Measurements from ENCODE around the gene PPP1R3F.
"Not testable (repeated sequence)": the region's sequence is repeated elsewhere in the genome, so short reads cannot be mapped to it uniquely, and the experiment has no call there.

Gene PPP1R3F

DNA sequence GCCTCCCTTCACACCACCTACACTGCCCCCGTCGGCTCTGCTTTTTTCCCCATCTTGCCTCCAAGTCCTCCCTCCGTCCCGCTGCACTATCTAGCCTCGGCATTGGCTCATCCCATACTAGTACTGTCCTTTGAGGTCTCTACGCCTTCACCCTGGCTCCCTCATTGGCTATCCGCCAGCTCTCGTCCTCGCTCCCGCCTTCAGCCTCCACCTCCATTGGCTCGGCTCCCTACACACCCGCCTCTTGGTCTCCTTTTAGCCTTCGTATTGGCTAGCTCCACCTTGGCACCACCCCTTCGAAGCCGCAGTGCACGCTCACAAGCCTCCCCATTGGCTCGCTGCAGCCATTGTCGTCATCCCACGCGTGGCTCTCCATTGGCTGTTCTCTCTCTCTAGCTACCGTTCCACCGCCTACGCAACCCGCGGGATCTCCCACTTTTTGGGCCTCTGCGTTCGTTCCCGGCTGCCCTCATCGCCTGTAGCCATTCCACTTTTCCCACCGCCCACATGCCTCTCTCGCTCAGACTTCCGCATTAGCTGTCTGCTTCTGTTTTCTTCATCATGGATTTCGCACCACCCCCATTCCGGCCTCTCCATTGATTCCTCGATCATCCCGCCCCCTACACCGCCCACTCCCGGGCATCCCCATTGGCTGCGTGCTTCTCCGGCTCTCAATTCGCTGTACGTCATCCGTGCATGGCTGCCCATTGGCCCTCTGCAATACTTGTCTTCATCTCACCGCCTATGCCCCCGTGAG, 405 bp upstream of the PPP1R3F start:
- peak; percentile 90 for DNase-seq (ENCODE audit: low read depth, low spot score)
- H3K27ac ChIP-seq: peak overlapping the region; percentile 85

DNA sequence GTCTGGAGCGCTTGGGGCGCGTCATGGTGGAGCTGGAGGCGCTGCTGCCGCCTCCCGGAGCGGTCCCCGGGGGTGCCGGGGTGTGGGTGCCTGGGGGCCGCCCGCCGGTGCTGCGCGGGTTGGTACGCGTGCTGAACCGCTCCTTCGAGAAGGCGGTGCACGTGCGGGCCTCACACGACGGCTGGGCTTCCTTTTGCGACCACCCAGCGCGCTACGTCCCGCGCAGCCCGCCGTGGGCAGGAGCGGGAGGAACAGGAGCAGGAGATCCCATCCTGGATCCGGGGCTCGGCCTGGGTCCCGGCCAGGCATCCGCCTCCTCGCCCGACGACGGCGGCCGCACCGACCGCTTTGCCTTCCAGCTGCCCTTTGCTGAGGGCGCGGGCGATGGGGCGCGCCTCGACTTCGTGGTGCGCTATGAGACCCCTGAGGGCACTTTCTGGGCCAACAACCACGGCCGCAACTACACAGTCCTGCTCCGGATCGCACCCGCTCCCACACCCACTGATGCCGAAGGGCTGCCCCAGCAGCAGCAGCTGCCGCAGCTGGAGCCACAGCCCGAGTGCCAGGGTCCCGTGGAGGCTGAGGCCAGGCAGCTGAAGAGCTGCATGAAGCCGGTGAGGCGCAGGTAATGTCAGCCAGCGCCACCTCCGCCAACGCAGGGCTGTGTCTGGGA, 792 bp downstream of the PPP1R3F start:
- no peak for DNase-seq (ENCODE audit: low read depth, low spot score)
- H3K27ac ChIP-seq: peak overlapping the region; percentile 85

DNA sequence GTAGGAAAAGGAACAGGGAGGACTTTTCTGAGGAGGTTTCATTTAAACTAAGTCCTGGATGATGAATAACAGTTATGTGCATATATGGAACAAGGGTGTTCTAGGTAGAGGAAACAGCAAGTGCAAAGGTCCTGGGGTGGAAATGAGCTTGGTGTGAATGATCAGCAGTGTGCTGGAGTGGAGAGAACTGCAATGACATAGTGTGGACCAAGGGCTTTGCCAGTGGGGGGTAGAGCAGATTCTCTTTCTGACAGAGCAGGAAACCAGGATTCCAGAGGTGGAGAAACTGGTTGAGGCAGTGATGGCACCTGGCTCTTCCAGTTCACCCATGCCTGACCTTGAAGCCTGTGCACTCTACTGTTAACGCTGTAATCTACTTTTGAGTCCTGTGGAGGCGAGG, 1.7 kb downstream of the PPP1R3F start:
- no peak overlapping the region for H3K27ac ChIP-seq
- DNase-seq (ENCODE audit: low read depth, low spot score): no peak

DNA sequence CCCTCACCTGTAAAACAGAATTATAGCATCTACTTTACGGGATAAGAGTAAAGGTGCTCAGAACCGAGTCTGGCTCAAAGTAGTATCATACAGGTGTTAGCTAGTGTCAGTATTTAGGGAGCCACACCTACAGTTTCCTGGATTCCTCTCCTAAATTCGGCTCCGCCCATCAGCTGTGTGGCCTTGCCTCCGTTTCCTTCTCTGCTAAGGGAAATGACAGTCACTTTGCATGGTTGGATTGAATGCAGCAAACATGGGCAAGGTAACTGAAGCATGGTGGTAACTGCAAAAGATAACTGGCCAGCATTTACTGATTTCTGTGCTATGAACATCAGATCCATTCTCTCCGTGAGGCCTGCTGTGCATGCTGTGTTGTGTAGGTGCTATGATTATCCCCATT, 2.8 kb downstream of the PPP1R3F start:
- no peak for DNase-seq (ENCODE audit: low read depth, low spot score)
- no peak overlapping the region for H3K27ac ChIP-seq

DNA sequence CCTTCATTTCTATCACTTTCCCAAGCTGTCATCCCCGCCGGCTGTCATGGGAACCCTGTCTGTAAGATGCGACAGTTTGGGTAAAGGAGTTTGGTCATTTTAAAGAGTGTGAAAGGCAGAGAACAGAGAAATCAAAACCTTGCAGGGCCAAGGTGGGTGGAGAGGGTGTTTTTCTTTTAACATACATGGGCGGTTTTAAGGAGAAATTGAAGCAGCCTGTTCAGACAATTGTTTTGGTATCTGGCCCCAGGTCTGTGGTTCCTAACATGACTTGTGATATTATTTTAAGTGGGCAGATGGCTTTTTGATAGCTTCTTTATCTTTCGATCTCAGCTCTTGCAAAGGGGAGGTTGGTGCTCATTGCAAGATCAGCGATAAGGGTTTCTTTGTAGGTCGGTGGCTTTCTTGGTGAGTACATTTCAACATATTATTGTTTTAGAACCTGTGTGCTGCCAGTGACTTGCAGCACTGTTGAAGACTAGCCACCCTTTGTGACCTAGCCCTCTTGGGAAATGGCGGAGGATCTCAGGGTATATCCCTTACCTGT, 3.7 kb downstream of the PPP1R3F start:
- DNase-seq (ENCODE audit: low read depth, low spot score): no peak
- H3K27ac ChIP-seq: no peak overlapping the region

DNA sequence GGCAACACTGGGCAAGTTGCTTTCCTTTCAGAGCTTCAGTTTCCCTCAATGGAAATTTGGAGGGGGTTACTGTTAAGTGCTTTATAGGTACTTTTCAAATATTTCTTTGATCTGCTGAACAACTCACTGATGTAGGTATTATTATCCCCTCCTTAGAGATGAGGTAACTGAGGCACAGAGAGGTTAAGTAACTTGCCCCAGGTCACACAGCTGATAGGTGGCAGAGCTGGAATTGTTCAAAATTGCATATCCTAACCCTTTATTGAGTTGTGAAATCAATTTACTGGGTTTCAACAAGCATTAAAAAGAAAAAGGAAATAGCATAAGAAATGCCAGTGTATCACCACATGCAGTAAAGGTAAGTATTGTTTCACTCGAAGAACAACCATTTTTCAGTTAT, 6.6 kb downstream of the PPP1R3F start:
- DNase-seq (ENCODE audit: low read depth, low spot score): no peak
- no peak overlapping the region for H3K27ac ChIP-seq

DNA sequence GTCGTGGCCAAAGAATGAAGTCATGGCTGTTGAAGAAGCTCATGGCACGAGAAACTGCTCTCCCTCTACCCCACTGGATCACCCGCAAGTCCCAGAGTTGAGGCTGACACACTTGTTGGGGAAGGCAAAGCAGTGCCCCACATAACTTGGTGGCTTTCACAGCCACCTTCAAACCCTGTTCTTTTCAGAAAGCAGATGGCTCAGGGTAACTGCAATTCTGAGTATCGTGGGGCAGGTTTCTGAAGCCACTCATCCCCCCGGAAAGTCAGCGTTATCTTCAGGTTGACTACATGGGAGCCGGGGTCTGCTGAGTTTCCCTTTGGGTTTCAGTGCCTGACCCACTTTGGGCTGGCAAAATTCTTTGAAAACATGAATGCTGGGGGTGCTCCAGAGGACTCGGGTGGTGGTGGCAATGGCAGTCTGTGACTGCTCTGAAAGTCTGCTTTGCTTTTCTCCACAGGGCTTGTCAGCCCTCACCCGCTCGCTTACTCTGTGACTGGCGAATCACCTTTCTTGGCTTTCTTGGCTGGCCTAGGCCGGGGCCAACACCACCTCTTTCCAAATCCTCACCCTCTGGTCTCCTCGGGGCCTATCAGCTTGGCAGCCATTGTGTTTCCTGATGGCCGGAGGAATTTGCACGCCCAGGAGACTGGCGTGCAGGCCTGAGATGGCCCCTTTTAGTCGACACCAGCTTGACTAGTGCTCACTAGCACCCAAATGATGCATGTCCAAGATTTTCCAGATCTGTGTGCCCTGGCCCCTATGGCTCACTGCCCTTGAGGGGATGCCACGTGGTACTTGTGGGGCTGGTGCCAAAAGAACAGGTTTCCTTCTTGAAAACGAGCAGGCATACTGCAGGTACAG, 7.3 kb downstream of the PPP1R3F start:
- DNase-seq (ENCODE audit: low read depth, low spot score): no peak
- no peak overlapping the region for H3K27ac ChIP-seq

DNA sequence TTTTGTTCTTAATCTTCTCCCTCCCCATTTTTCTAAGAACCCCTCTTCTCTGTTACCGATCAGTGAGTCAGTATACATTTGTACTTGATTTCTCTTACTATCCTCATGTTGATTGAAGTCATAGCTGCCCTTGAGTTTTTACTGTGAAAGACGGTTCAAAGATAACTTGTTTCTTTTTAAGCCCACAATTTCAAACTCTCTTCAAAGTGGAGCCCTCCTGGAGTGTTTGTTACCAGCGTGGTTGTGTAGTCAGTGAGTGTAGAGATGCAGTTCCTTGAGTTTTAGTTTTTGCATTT, 7.9 kb downstream of the PPP1R3F start:
- no peak for DNase-seq (ENCODE audit: low read depth, low spot score)
- H3K27ac ChIP-seq: no peak overlapping the region

DNA sequence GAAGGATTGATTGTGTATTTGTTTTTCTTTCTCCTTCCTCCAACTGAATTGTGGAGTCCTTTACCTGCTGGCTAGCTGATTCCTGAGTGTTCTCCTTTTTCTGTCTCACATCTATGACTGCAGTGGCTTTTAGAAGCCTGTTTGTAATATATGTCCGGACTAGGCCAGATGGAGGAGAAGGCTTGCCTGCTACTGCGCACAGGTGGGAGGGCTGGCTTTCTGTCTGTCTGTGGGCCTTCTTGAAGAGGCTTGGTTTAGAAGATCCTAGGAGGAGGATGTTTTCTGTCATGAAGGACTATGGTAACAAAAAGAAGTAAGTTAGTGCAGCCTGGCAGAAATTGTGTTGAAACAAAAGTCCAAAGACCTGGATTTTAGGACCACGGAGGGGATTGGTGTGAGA, 8.5 kb downstream of the PPP1R3F start:
- no peak overlapping the region for H3K27ac ChIP-seq
- DNase-seq (ENCODE audit: low read depth, low spot score): no peak

DNA sequence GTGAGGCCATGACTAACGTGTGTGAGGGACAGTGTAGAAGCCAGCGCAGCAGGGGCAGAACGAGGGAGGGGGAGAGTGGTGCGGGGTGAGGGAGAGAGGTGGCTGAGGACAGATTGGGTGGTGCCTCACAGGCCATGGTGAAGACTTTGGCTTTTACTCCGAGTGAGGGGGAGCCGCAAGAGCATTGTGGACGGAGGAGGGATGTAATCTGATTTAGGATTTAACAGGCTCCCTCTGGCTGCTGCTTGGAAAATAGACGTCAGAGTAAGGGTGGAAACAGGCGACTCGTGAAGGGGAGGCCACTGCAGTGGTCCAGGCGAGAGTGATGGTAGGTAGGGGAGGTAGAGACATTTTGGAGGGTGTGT, 13.0 kb downstream of the PPP1R3F start:
- no peak overlapping the region for H3K27ac ChIP-seq
- DNase-seq (ENCODE audit: low read depth, low spot score): no peak

DNA sequence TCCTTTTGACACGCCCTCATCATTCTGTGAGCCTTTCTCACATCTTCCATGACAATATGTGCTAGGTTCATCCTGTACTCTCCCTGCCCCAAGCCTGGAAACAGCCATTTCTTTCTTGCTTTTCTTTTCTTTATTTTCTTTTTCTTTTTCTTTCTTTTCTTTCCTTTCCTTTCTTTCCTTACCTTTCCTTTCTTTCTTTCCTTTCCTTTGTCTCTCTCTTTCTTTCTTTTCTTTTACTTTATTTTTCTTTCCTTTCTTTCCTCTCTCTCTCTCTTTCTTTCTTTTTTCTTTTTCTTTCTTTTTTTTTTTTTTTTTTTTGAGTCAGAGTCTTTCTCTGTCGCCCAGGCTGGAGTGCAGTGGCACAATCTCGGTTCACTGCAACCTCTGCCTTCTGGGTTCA, 14.6 kb downstream of the PPP1R3F start:
- no peak for DNase-seq (ENCODE audit: low read depth, low spot score)

DNA sequence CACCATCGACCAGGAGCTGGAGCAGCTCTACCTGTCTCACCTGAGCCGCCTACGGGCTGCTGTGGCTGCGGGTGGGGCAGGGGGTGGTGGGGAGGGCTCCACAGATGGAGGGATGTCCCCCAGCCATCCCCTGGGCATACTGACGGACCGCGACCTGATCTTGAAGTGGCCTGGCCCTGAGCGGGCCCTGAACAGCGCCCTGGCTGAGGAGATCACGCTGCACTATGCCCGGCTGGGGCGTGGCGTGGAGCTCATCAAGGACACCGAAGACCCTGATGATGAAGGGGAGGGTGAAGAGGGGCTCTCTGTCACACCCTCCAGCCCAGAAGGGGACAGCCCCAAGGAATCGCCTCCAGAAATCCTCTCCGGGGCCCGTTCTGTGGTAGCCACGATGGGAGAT, 16.5 kb downstream of the PPP1R3F start:
- H3K27ac ChIP-seq: no peak overlapping the region
- no peak for DNase-seq (ENCODE audit: low read depth, low spot score)

More for the DNA sequence above, 14.6 kb downstream of the PPP1R3F start:
- H3K27ac ChIP-seq: no peak overlapping the region

DNA sequence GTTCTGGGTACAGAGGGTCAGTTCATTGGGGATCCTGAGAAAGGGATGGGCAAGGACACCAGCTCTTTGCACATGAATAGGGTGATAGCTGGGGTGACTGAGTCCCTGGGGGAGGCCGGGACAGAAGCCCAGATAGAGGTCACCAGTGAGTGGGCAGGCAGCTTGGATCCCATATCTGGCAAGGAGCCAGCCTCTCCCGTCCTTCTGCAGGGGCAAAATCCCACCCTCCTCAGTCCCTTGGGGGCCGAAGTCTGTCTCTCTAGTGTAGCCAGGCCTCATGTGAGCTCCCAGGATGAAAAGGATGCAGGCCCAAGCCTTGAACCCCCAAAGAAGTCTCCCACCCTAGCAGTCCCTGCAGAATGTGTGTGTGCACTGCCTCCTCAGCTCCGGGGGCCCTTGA, 17.0 kb downstream of the PPP1R3F start:
- DNase-seq (ENCODE audit: low read depth, low spot score): no peak
- H3K27ac ChIP-seq: no peak overlapping the region

DNA sequence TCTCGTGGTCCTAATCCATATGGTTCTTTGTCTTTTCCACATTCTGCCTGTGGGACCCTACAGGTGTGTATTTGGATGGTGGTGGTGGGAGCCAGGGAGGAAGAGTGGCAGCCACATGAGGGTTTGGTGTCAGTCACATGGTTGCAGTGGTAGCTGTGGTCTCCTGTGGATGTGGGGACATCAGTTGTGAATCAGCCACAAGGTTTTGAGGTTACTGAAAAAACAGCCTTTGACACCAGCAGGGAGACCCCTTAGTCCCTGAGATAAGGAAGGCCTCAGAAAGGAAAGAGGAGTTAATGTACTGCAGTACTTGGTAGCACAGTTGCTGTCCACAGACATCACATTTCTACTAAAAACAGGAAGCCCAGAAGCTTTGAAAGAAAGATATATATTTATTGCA, 18.1 kb downstream of the PPP1R3F start:
- H3K27ac ChIP-seq: no peak overlapping the region

DNA sequence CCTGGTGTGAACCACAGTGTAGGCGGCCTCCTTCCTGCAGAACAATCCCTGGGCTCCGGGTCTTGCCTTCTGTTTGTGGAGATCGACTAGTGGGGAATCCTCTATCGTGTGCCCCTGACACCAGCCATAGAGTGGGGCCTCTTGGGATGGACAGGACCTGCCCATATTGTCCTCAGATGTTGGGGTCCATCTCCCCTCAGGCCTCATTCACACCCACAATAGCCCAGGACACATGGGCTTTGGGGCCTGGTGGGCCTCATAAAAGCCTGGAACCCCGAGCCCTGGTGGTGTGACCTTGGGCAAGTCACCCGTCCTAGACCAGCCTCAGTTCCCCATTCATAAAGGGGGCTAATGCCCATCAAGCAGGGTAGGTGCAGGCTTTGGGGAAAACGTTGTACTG, 20.6 kb downstream of the PPP1R3F start:
- DNase-seq (ENCODE audit: low read depth, low spot score): no peak
- H3K27ac ChIP-seq: no peak overlapping the region

More for the DNA sequence above, 18.1 kb downstream of the PPP1R3F start:
- DNase-seq (ENCODE audit: low read depth, low spot score): no peak

DNA sequence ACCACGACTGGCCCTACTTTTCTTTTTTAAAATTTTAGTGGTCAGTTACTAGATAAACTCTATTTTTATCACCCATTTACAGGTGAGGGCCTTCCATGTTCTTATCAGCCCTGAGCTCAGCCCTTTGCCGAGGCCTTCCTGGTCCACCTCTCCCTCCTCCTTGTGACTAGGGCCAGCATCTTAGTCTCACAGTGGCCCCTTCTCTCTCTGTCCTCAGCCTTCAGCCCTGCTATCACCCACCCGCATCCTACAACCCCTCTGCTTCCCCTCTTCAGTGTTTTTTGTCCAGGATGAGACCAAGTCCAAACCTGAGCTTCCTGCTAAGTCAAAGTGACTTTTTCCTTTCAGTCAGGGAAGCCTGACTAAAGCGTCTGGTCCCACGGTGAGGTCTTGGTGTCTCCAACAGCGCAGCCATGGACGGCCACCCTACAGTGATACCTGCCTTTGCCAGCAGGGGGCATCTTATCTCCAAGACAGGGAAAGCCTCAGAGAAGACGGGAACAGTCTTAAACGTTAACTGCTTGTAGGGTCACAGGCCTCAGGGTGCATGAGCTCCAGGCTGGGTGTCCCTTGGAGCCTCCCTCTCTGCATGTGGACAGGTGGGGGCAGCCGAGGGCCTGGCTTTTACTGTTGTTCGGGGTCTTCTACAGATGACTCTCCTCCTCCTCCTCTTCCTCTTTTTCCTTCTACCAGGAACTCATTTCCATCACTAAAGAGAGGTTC, 22.2 kb downstream of the PPP1R3F start:
- no peak for DNase-seq (ENCODE audit: low read depth, low spot score)
- H3K27ac ChIP-seq: no peak overlapping the region

DNA sequence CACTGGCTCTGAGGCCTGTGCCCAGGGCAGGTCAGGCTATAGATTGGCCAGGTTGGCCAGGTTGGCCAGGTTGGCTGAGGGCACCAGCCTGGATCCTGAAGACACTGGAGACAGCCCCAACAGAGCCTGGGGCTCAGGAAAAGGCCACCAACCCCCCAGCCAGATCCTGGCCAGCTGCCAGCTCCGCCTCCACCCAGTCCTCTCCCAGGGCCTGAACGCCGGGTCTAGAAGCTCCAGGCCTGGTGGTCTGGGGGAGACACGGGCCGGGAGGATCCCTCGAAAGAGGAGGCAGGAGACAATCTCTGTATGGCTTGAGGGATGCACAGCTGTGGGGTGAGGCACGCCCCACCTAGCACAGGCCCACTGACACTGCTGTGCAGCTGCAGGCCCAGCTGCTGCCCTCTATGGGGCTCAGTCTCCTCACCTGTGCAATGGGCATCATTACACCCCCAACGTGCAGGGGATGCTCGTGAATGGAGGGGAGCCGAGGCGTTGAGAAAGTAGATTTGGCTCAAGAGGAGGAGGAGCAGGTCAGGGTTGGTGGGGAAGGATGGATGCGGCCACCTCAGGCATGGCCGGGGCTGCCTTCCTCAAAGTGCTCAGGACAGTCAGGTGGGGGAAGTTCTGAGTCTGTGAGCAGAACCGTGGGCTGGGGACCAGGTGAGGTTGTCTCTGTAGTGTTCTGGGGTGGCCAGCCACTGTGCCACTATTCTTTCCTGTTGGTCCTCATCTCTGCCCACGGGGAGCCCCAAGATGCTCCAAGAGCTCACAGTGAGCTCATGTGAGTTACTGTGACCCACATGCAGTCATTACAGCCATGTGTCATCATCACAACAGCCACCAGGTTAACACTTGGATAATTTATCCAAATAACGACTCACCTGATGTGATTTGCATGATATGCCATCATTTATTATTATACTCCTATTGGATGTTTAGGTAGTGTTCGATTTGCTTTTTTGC, 23.1 kb downstream of the PPP1R3F start:
- DNase-seq (ENCODE audit: low read depth, low spot score): no peak
- H3K27ac ChIP-seq: no peak overlapping the region

DNA sequence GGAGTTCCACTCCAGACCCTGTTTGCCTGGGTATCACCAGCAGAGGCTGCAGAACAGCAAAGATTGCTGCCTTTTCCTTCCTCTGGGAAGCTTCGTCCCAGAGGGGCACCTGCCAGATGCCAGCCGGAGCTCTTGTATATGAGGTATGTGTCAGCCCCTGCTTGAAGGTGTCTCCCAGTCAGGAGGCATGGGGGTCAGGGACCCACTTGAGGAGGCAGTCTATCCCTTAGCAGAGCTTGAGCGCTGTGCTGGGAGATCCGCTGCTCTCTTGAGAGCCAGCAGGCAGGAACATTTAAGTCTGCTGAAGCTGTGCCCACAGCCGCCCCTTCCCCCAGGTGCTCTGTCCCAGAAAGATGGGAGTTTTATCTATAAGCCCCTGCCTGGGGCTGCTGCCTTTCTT, 29.7 kb downstream of the PPP1R3F start:
- not testable (repeated sequence) for DNase-seq (ENCODE audit: low read depth, low spot score); H3K27ac ChIP-seq

DNA sequence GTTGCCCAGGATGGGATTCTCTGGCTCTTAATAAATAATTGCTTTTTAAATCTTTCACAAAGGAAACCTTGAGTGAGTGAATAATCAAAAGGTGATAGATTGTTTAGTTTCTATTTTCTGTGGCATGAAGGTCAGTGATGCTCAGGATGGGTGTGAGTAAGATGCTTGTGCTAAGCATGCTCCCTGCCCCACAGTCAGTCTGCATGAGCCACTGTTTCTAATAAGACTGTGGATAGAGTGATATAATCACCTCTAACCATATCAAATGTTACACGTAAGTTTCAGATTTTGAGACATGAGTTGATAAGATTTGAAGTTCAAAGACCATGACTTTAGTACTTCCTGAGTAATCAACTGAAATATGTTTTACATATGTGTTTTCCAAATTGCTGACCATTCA, 31.1 kb downstream of the PPP1R3F start:
- no peak overlapping the region for H3K27ac ChIP-seq
- DNase-seq (ENCODE audit: low read depth, low spot score): no peak

Measured in epithelial cell of prostate (primary cell).